Mesodermal cell (in vitro differentiated cells): ENCODE measurements around the gene EEF1G.
A peak's percentile ranks its signal among the peaks of the same experiment; 100 is the strongest.

Source experiments
- H3K27ac ChIP-seq: 2 replicates; pipeline ENCODE4 v1.7.0; 2013; ENCODE audit warnings: mild to moderate bottlenecking, low read depth, low read length, moderate library complexity; ENCODE audit not compliant: severe bottlenecking
- H3K36me3 ChIP-seq: 2 replicates; pipeline ENCODE4 v1.7.1; 2013; ENCODE audit warnings: mild to moderate bottlenecking, low read length, moderate library complexity; ENCODE audit not compliant: control insufficient read depth, insufficient read depth
- H3K4me1 ChIP-seq: one replicate; pipeline ENCODE4 v1.7.1; 2013; ENCODE audit warnings: mild to moderate bottlenecking, low read length; ENCODE audit not compliant: insufficient read depth, control insufficient read depth, poor library complexity, severe bottlenecking
- H3K4me3 ChIP-seq: 2 replicates; pipeline ENCODE4 v1.7.0; 2013; ENCODE audit warnings: low read length, control low read depth, mild to moderate bottlenecking; ENCODE audit not compliant: insufficient read depth, poor library complexity, severe bottlenecking; ENCODE audit errors: extremely low read depth
- H3K9me3 ChIP-seq: 2 replicates; pipeline ENCODE4 v1.7.1; 2013; ENCODE audit warnings: mild to moderate bottlenecking, low read length, moderate library complexity; ENCODE audit not compliant: control insufficient read depth
- WGBS, 2 experiments: methylation state at CpG; one replicate each; pipeline ENCODE4 v1.1.5; 2013; ENCODE audit warnings: missing lambda C conversion rate in 2 of 2; ENCODE audit not compliant: insufficient coverage in 2 of 2; 5-methylcytosine and 5-hydroxymethylcytosine counted together

The EEF1G gene

DNA sequence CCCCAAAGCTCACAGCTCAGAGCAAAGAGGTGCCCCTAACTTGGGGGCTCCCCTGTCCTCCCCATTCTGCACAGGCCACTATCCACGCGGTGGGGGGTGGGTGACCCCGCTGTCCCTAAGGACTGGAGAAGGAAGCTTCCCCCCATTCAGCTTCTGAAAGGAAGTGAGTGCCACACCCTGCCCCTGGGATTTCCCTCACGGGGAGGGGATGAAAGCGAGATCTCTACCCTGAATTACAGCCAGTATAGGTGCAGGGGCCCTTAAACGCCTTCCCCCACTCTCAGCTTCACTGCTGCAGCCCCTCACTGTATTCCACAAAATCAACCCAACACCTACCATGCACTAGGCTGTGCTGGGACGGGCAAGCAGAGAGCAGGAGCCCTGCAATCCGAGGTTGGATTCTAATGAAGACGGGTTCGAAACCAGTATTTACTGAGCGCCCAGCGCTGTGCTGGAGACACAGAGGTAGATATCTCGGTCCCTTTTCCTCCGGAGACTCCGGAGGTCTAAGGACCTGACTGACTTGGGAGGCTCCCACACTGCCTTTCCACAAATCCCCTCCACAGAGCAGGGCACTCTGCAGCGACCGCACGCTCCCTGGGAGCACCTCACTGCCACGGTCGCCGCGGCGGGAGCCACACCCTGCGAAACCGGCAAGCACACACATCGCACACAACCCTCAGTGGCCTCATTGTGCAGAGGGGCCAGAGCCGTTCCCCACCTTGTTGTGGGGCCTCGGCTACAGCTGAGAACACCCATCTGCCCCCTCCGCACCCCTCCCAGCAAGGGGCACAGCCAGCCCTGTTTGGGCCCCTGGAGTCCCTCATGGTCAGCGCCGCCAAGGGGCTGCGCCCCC lies 28.9 kb downstream of the EEF1G start:
- H3K27ac ChIP-seq, result peak overlapping the region; percentile 86
- peaks cover 56% of the 10 kb centered on the region for H3K4me1 ChIP-seq
- peak overlapping the region; percentile 96 for H3K4me3 ChIP-seq
- WGBS, 2 experiments, result 0 to 3% methylated on average over 17 of the region's 32 CpGs
- no peaks in the 10 kb centered on the region for H3K9me3 ChIP-seq
- peaks cover 26% of the 10 kb centered on the region for H3K36me3 ChIP-seq

GRCh38 chr11:62543680-62544444 lies 29.8 kb downstream of the EEF1G start:
- H3K4me3 ChIP-seq, result peak overlapping the region; percentile 96

DNA sequence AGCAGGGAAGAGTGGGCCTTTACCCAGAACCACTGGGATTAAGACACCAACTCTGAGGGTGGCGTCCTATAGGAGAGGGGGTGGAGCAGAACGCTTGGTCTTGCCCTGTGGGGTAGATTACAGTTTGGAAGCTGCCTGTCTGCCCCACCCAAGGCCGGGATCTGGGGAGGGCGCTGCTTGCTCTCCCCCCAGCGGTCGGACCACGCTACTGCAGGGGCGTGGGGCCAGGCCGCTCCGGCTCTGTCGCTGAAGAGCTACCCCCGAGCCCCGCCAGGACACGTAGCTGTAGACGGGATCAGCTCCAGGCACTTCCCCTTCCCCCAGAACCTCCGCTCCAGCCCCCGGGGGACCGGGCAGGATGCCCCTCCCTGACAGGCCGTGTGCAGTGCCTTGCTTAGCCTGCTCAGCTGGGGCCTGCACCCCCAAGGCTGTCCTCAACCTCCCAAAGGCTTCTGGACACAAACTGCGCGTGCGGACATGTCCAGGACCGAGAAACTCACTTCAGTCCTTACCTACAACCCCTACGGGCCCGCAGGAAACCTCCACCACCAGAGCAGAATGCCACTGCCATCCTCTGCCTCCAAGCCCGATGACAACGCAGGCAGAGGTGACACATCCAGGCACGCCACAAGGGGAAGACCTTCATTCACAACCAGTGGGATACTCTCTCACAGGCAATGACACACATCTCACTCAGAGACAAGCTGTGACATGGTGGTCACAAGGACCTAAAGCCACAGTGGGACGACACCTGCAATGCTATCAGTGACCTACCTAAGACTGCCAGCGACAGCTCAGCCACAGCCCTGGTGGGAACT lies 30.7 kb downstream of the EEF1G start:
- peak overlapping the region; percentile 96 for H3K4me3 ChIP-seq
- H3K9me3 ChIP-seq, result no peaks in the 10 kb centered on the region
- 13 to 16% methylated on average over 24 to 29 of the region's 30 CpGs for WGBS, 2 experiments
- peak overlapping the region; percentile 75 for H3K27ac ChIP-seq
- H3K4me1 ChIP-seq, result peaks cover 58% of the 10 kb centered on the region
- H3K36me3 ChIP-seq, result peaks cover 41% of the 10 kb centered on the region

More at GRCh38 chr11:62543680-62544444, 29.8 kb downstream of the EEF1G start:
- H3K27ac ChIP-seq, result peak overlapping the region; percentile 75
- WGBS, 2 experiments, result 52 to 77% methylated on average over 12 to 14 of the region's 22 CpGs
- peaks cover 32% of the 10 kb centered on the region for H3K36me3 ChIP-seq
- peaks cover 63% of the 10 kb centered on the region for H3K4me1 ChIP-seq
- H3K9me3 ChIP-seq, result no peaks in the 10 kb centered on the region

DNA sequence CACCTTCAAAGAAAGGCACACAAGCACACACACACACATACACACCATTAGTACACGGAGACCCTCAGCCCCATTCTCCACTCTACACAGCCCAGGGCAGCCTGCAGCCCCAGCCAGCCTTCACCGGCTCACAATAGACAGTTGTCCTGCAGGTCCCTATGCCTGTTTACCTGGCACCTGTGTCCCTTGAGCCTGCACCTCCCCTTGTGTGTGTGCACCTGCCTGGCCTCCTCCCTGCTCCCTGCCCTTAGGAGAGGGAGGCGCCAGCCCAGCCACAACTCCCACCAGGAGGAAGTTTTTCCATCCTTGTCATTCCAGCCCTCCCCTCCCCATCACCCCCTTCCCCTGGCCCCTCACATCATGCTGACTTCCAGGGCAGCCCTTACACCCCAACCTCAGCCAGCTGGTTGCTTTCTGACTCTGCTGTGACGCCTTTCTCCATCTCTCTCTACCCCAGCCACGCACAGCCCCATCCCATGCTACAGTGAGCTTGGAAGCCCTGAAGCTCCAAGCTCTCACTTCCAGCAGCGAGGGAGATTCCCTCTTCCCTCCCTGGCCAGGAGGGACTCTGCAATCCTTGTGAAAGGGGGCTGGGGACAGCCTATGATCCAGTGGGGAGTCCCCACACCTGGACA lies 31.5 kb downstream of the EEF1G start:
- H3K4me3 ChIP-seq, result peak overlapping the region; percentile 96
- H3K27ac ChIP-seq, result no peak overlapping the region
- H3K36me3 ChIP-seq, result peaks cover 47% of the 10 kb centered on the region
- WGBS, 2 experiments, result 84 to 91% methylated on average over 4 to 5 of the region's 6 CpGs
- peaks cover 51% of the 10 kb centered on the region for H3K4me1 ChIP-seq
- no peaks in the 10 kb centered on the region for H3K9me3 ChIP-seq

- Histone ChIP-seq H3K36me3 (peaks cover 59% of the 10 kb centered on the region), H3K4me1 (peaks cover 51% of the 10 kb centered on the region), H3K4me3 (no peak overlapping the region), H3K9me3 (no peaks in the 10 kb centered on the region), H3K27ac (no peak overlapping the region)
- WGBS, 2 experiments, result 92 to 98% methylated on average over 8 of the region's 16 CpGs
Measured at GRCh38 chr11:62540804-62541701, 32.6 kb downstream of the EEF1G start.

DNA sequence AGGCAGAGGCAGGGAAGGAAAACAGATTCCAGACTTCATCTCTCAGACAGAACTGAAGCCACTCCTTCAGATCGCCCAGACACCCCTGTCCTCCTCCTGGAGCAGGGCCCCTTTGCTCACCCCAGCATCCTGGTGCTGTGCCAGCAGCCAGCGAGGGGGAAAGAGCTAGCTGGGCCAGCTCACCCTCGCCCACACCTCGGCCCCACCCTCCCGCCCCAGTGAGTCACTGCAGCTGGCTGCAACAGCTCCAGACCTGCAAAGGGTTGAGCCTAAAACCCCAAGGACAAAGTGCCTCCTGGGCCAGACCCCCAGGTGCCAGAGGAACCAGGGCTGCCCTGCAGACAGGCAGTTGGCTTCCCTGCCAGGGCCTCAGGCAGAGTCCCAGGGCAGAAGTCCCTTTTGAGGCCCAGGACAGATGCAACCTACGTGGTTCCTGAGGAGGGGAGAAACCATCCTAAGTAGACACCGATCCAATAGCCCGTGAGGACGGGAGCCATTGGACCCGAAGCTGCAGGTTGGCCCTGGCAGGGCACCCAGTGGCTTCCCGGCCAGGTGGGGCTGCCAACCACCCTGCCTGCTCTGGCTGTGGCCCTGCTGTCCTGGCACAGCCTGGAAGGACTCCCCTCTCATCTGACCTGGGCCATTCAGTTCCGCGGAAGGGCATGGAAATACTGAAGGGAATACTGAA lies 34.3 kb downstream of the EEF1G start:
- peaks cover 75% of the 10 kb centered on the region for H3K36me3 ChIP-seq
- no peak overlapping the region for H3K4me3 ChIP-seq
- WGBS, 2 experiments, result 82 to 97% methylated on average over 7 of the region's 13 CpGs
- H3K9me3 ChIP-seq, result no peaks in the 10 kb centered on the region
- H3K4me1 ChIP-seq, result peaks cover 51% of the 10 kb centered on the region
- H3K27ac ChIP-seq, result peak overlapping the region; percentile 16

GRCh38 chr11:62538470-62539237 lies 35.0 kb downstream of the EEF1G start:
- H3K27ac ChIP-seq, result no peak overlapping the region
- WGBS, 2 experiments, result 94 to 96% methylated on average over 16 to 17 of the region's 19 CpGs
- H3K4me1 ChIP-seq, result peaks cover 46% of the 10 kb centered on the region
- no peak overlapping the region for H3K4me3 ChIP-seq
- H3K9me3 ChIP-seq, result no peaks in the 10 kb centered on the region
- peaks cover 80% of the 10 kb centered on the region for H3K36me3 ChIP-seq

DNA sequence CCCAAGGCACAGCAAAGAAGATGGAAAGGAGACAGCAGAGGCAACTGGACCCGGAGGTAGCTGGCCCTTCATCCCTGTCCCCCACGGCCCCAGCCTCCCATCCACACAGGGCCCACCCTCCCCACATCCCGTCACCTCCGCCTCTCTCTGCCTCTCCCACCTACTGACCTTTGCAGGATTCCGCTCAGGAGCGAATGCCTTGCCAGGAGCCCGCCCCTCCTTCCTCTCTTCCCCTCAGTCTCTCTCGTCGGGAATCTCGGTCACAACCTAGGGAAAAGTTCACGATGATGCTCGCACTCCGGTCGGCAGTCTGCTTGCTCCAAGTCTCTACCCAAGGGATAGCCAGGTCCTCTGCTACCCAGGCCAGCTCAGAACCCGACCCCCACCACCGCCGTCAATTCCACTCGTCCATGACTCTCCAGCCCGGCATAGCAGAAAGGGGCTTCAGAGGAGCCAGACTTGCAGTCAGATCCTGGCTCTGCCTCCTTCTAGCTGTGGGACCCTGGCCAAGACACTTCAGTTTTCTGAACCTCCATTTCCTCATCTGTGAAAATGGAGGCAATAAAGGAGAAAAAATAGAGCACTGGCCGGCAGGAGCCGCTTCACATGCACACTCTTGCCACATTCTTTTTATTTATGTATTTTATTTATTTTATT lies 37.3 kb downstream of the EEF1G start:
- H3K27ac ChIP-seq, result no peak overlapping the region
- H3K36me3 ChIP-seq, result peaks cover 90% of the 10 kb centered on the region
- 92 to 96% methylated on average over 16 to 19 of the region's 21 CpGs for WGBS, 2 experiments
- peaks cover 28% of the 10 kb centered on the region for H3K4me1 ChIP-seq
- no peaks in the 10 kb centered on the region for H3K9me3 ChIP-seq
- no peak overlapping the region for H3K4me3 ChIP-seq
